ENCODE measurements around the gene PSPH.
"Not testable (repeated sequence)": the region's sequence is repeated elsewhere in the genome, so short reads cannot be mapped to it uniquely, and the experiment has no call there.

Gene PSPH

GRCh38 chr7:56062382-56062781 is 11.1 kb upstream of the PSPH start:
- DNase-seq (ENCODE audit: low spot score): peak; percentile 26

GRCh38 chr7:56053993-56054392 is 2.7 kb upstream of the PSPH start:
- no peak for DNase-seq (ENCODE audit: low spot score)

GRCh38 chr7:56053379-56053778 is 2.1 kb upstream of the PSPH start:
- DNase-seq (ENCODE audit: low spot score): no peak

DNA sequence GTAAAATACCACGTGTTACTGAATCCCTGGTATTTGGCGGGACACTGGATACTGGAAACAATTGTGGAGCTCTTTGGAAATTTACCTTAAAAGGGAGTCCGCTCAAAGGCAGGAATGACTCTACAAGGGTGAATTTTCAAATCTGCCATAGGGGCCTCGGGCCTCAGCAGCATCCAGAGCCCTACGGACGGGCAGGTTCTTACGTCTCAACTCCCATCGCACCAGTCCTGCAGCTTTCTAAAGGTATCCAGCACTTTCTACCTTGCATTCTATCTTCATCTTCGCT is 248 bp downstream of the PSPH start:
- no peak for DNase-seq (ENCODE audit: low spot score)

- DNase-seq (ENCODE audit: low spot score): not testable (repeated sequence)
Observed at GRCh38 chr7:56048763-56049162, 2.5 kb downstream of the PSPH start.

DNA sequence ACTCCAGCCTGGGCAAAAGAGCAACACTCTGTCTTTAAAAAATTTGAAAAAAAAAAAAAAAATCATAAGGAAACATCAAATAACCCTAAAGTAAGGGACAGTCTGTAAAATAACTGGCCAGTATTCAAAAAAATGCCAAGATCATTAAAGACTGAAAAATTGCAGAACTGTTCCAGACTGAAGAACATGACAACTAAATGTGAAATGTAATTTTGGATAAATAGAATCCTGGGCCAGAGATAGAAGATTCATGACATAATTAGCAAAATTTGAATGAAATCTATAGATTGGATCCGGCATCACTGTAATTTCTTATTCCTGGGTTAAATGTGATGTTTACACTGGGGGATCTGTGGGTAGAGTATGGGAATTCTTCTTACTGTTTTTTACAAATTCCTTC is 3.0 kb downstream of the PSPH start:
- DNase-seq (ENCODE audit: low spot score): no peak

- DNase-seq (ENCODE audit: low spot score): not testable (repeated sequence)
Observed at GRCh38 chr7:56047446-56048116, 3.7 kb downstream of the PSPH start.

DNA sequence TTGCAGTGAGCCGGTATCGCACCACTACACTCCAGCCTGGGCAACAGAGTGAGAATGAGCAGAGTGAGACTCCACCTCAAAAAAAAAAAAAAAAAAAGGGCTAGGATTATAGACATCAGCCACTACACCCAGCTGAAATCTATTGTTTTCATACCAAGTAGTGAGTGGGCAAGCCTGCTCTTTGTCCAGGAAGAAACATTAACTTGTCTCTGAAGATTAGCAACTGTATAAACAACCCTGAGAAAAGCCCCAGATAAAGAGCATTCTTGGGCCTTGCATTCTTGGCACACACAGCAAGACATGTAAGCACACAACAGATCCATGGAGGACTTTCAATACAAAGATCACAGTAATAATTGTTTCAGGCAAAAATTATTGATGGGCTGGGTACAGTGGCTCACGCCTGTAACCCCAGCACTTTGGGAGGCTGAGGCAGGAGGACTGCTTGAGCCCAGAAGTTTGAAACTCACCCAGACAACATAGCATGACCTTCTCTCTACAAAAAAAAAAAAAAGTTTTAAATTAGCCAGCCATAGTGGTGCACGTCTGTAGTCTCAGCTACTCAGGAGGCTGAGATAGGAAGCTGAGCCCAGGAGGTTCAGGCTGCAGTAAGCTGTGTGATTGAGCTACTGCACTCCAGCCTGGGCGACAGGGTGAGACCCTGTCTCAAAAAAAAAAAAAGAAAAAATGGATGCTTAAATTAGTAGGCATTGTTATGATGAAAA is 4.4 kb downstream of the PSPH start:
- DNase-seq (ENCODE audit: low spot score): peak; percentile 62

DNA sequence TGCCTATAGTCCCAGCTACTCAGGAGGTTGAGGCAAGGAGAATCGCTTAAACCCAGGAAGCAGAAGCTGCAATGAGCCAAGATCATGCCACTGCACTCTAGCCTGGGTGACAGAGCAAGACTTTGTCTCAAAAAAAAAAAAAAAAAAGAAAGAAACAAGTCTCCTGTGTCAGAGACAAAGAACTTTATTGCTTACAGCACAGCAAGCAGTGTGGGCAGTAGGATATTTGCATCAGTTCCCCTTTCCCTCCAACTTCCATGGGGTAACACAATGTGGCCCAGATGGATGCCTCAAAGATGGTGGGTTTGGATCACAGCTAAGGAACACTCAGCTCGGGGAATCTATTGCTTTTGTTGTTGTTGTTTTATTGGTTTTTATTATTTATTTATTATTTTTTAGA is 5.5 kb downstream of the PSPH start:
- DNase-seq (ENCODE audit: low spot score): not testable (repeated sequence)

GRCh38 chr7:56040730-56041129 is 10.5 kb downstream of the PSPH start:
- no peak for DNase-seq (ENCODE audit: low spot score)

GRCh38 chr7:56033671-56034432 is 17.4 kb downstream of the PSPH start:
- peak; percentile 67 for DNase-seq (ENCODE audit: low spot score)

DNA sequence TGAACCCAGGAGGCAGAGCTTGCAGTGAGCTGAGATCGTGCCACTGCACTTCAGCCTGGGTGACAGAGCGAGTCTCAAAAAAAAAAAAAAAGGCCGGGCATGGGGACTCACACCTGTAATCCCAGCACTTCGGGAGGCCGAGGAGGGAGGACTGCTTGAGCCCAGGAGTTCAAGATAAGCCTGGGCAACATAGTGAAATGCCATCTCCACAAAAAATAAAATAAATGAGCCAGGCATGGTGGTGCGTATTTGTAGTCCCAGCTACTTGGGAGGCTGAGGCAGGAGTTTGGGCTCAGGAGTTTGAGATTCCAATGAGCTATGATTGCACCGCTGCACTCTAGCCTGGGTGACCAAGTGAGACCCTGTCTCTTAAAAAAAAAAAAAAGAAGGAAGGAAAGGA is 18.7 kb downstream of the PSPH start:
- not testable (repeated sequence) for DNase-seq (ENCODE audit: low spot score)

DNA sequence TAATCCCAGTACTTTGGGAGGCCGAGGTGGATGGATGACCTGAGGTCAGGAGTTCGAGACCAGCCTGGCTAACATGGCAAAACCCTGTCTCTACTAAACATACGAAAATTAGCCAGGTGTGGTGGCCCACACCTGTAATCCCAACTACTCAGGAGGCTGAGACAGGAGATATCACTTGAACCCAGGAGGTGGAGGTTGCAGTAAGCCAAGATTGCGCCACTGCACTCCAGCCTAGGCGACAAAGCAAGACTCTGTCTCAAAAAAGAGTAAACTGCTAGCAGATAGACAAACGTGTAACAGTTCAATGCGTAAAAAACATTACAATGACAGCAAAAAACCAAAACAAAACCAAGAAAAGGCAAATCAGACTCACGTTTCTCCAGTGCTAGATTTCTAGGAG is 19.7 kb downstream of the PSPH start:
- DNase-seq (ENCODE audit: low spot score): not testable (repeated sequence)

GRCh38 chr7:56030340-56030739 is 20.9 kb downstream of the PSPH start:
- DNase-seq (ENCODE audit: low spot score): no peak

- no peak for DNase-seq (ENCODE audit: low spot score)
Observed at GRCh38 chr7:56028942-56029630, 22.2 kb downstream of the PSPH start.

- DNase-seq (ENCODE audit: low spot score): no peak
Observed at GRCh38 chr7:56026538-56026937, 24.7 kb downstream of the PSPH start.

DNA sequence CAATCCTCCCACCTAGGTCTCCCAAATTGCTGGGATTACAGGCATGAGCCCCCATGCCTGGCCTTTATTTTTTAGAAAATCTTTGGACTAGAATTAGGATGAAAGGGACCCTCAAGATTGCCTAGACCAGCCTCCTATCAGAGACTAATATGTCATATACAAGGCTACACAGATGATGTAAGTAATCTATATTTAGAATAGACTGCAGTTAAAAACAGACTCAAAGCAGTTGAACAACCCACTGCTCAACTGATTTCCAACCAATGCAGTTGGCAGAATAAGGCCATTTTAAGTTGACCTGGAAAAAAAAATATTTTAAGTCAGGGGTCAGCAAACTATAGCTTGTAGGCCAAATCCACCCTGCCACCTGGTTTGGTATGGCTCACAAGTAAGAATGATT is 27.7 kb downstream of the PSPH start:
- no peak for DNase-seq (ENCODE audit: low spot score)

DNA sequence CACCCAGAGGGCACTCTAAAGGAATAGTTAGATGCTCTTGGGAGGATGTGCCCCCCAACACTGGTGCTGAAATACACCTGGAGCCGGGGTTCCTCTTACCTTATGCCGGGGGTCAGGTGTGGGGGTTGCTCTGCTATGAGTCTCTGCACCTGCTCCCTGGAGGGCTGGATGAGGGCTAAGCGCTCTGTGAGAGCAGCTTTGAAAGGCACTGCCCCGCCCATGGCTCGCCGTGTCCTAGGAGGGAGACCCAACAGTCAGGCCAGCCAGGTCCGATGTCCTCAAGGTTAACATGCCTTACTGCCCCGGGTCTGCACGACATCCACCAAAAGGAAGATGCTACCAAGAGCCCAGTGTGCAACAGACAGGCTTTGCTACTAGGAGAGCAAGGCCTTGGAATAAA is 31.7 kb downstream of the PSPH start:
- no peak for DNase-seq (ENCODE audit: low spot score)

DNA sequence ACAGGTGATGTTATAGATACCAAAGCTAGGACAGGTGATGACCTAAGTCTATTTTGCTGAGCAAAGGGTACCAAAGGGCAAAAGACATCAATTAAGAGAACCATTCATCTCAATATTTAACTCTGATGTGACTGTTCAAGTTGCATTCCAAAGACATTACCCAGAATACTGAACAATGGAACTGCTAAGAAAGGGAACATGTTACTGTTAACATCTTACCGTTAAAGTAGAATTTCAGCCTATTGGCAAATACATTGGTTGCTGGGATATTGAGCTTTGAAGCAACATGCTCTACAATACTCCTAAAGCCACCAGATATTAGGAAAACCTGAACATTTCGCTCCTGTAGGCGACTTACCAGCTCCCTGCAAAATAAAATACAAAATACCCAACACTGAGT is 34.2 kb downstream of the PSPH start:
- DNase-seq (ENCODE audit: low spot score): not testable (repeated sequence)

GRCh38 chr7:56009695-56010094 is 41.5 kb downstream of the PSPH start:
- no peak for DNase-seq (ENCODE audit: low spot score)

- no peak for DNase-seq (ENCODE audit: low spot score)
Observed at GRCh38 chr7:56007891-56008290, 43.4 kb downstream of the PSPH start.

DNA sequence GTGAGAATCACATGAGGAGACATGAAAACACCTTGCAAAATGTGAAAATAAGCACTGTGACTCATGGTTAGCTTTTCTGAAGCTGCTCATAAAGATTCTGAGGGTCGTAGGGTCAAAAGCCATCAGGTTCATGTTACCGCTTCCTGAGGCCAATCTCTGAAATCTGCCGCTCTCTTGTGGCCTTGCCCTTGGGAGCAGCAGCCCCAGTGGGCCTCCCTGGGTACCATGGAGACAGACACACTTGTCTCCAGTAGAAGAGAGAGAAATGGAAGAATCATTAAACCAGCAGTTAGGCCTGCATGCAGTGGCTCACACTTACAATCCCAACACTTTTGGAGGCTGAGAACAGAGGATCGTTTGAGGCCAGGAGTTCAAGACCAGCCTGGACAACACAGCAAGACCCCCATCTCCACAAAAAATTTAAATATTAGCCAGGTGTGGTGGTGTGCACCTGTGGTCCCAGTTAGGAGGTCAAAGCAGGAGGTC is 44.0 kb downstream of the PSPH start:
- DNase-seq (ENCODE audit: low spot score): no peak

- no peak for DNase-seq (ENCODE audit: low spot score)
Observed at GRCh38 chr7:56003749-56004148, 47.5 kb downstream of the PSPH start.

Measured in hepatic stellate cell (primary cell).